Neural cell (in vitro differentiated cells): ENCODE data around the gene PTTG1.

Experiments
- CTCF ChIP-seq: fragments of 450-650 bp; IDR thresholded peaks from 2 replicates; pipeline ENCODE4 v1.5.1; 2014; ENCODE audit warnings: antibody characterized with exemption, mild to moderate bottlenecking, moderate library complexity; ENCODE audit not compliant: poor library complexity, severe bottlenecking
- EP300 ChIP-seq: fragments of 450-650 bp; conservative IDR thresholded peaks from 2 replicates; pipeline ENCODE4 v1.6.1; 2014; ENCODE audit warnings: antibody characterized with exemption, mild to moderate bottlenecking, moderate library complexity; ENCODE audit not compliant: poor library complexity, severe bottlenecking
- EZH2 ChIP-seq: fragments of 200-600, 300-800 bp; shearing (Covaris generic), sonication (generic); IDR thresholded peaks from 2 replicates; pipeline ENCODE4 v1.6.1; 2014; ENCODE audit warnings: antibody characterized with exemption, low read length, borderline replicate concordance, mild to moderate bottlenecking; ENCODE audit not compliant: insufficient read depth, poor library complexity, severe bottlenecking
- MXI1 ChIP-seq: fragments of 450-650 bp; conservative IDR thresholded peaks from 2 replicates; pipeline ENCODE4 v1.6.1; 2014; ENCODE audit warnings: antibody characterized with exemption, mild to moderate bottlenecking; ENCODE audit not compliant: poor library complexity, severe bottlenecking
- POLR2AphosphoS5 ChIP-seq: IDR thresholded peaks from 2 replicates; pipeline ENCODE4 v1.6.1; 2012
- SMC3 ChIP-seq: fragments of 450-650 bp; conservative IDR thresholded peaks from 2 replicates; pipeline ENCODE4 v1.6.1; 2014; ENCODE audit warnings: antibody characterized with exemption, mild to moderate bottlenecking, moderate library complexity; ENCODE audit not compliant: poor library complexity
- TAF1 ChIP-seq: IDR thresholded peaks from 2 replicates; pipeline ENCODE4 v1.6.1; 2012; ENCODE audit warnings: low read depth
- TF ChIP-seq, protein P1 (sequence below): IDR thresholded peaks from 2 replicates; pipeline ENCODE4 v1.6.1; 2012; ENCODE audit warnings: borderline replicate concordance

GRCh38 chr5:160474084-160474483 lies 52.4 kb downstream of the PTTG1 start:
- TF ChIP-seq CTCF, result no peak
- no peak for TF ChIP-seq POLR2AphosphoS5
- TF ChIP-seq EZH2, result no peak
- no peak for TF ChIP-seq TAF1
- TF ChIP-seq, protein P1, sequence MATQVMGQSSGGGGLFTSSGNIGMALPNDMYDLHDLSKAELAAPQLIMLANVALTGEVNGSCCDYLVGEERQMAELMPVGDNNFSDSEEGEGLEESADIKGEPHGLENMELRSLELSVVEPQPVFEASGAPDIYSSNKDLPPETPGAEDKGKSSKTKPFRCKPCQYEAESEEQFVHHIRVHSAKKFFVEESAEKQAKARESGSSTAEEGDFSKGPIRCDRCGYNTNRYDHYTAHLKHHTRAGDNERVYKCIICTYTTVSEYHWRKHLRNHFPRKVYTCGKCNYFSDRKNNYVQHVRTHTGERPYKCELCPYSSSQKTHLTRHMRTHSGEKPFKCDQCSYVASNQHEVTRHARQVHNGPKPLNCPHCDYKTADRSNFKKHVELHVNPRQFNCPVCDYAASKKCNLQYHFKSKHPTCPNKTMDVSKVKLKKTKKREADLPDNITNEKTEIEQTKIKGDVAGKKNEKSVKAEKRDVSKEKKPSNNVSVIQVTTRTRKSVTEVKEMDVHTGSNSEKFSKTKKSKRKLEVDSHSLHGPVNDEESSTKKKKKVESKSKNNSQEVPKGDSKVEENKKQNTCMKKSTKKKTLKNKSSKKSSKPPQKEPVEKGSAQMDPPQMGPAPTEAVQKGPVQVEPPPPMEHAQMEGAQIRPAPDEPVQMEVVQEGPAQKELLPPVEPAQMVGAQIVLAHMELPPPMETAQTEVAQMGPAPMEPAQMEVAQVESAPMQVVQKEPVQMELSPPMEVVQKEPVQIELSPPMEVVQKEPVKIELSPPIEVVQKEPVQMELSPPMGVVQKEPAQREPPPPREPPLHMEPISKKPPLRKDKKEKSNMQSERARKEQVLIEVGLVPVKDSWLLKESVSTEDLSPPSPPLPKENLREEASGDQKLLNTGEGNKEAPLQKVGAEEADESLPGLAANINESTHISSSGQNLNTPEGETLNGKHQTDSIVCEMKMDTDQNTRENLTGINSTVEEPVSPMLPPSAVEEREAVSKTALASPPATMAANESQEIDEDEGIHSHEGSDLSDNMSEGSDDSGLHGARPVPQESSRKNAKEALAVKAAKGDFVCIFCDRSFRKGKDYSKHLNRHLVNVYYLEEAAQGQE, result no peak
- TF ChIP-seq EP300, result no peak
- TF ChIP-seq MXI1, result no peak
- TF ChIP-seq SMC3, result no peak
